KMS-11 (cell line): ENCODE results near the gene NEDD4L.

Experiments
- H2AFZ ChIP-seq: fragments of 200-600 bp; sonication (generic); 2 replicates; pipeline ENCODE4 v1.6.1; 2016; ENCODE audit warnings: antibody characterized with exemption, mixed run types, low read depth
- H3K27ac ChIP-seq: fragments of 200-600 bp; sonication (generic); 2 replicates; pipeline ENCODE4 v1.6.1; 2016; ENCODE audit warnings: mild to moderate bottlenecking, mixed run types
- H3K27me3 ChIP-seq: fragments of 200-600 bp; sonication (generic); 2 replicates; pipeline ENCODE4 v1.6.1; 2017; ENCODE audit warnings: mild to moderate bottlenecking, low read depth, mixed run types, moderate library complexity; ENCODE audit not compliant: insufficient read depth
- H3K36me3 ChIP-seq: fragments of 200-600 bp; sonication (generic); 2 replicates; pipeline ENCODE4 v1.6.1; 2017; ENCODE audit warnings: mild to moderate bottlenecking, mixed run types; ENCODE audit not compliant: insufficient read depth
- H3K4me1 ChIP-seq: fragments of 200-600 bp; sonication (generic); 2 replicates; pipeline ENCODE4 v1.6.1; 2016; ENCODE audit warnings: mild to moderate bottlenecking, low read depth, mixed run types; ENCODE audit not compliant: poor library complexity, severe bottlenecking
- H3K4me2 ChIP-seq: fragments of 200-600 bp; sonication (generic); 2 replicates; pipeline ENCODE4 v1.7.0; 2016; ENCODE audit warnings: mild to moderate bottlenecking, mixed run types
- H3K4me3 ChIP-seq: fragments of 200-600 bp; sonication (generic); IDR thresholded peaks from 2 replicates; pipeline ENCODE4 v1.6.1; 2017; ENCODE audit warnings: low read depth, low read length, mixed read lengths; ENCODE audit not compliant: insufficient read depth
- H3K79me2 ChIP-seq: fragments of 200-600 bp; sonication (generic); 2 replicates; pipeline ENCODE4 v1.6.1; 2016; ENCODE audit warnings: low read depth, mixed run types; ENCODE audit not compliant: insufficient read depth
- H3K9ac ChIP-seq: fragments of 200-600 bp; sonication (generic); 2 replicates; pipeline ENCODE4 v1.6.1; 2016; ENCODE audit warnings: mild to moderate bottlenecking, mixed run types
- H4K20me1 ChIP-seq: fragments of 200-600 bp; sonication (generic); 2 replicates; pipeline ENCODE4 v1.6.1; 2016; ENCODE audit warnings: mild to moderate bottlenecking, mixed run types; ENCODE audit not compliant: insufficient read depth
- CTCF ChIP-seq: fragments of 200-600 bp; sonication (generic); conservative IDR thresholded peaks from 2 replicates; pipeline ENCODE4 v1.6.1; 2017; ENCODE audit warnings: low read depth, mild to moderate bottlenecking, antibody characterized with exemption, low read length, moderate library complexity, mixed read lengths

NEDD4L gene

GRCh38 chr18:58034370-58034769, 9.7 kb upstream of the NEDD4L start:
- no peaks in the 10 kb centered on the region for H3K36me3 ChIP-seq
- no peaks in the 10 kb centered on the region for H3K79me2 ChIP-seq
- H3K27me3 ChIP-seq: no peaks in the 10 kb centered on the region
- no peak overlapping the region for H3K9ac ChIP-seq
- no peak overlapping the region for H2AFZ ChIP-seq
- H3K4me3 ChIP-seq: no peak overlapping the region
- H3K27ac ChIP-seq: no peak overlapping the region
- H3K4me1 ChIP-seq: no peaks in the 10 kb centered on the region
- no peak for TF ChIP-seq CTCF
- no peaks in the 10 kb centered on the region for H4K20me1 ChIP-seq
- H3K4me2 ChIP-seq: no peak overlapping the region

GRCh38 chr18:58037163-58037562, 6.9 kb upstream of the NEDD4L start:
- Histone ChIP-seq H3K36me3 (no peaks in the 10 kb centered on the region), H4K20me1 (no peaks in the 10 kb centered on the region), H3K4me2 (no peak overlapping the region), H3K4me3 (no peak overlapping the region), H3K27me3 (no peaks in the 10 kb centered on the region), H3K79me2 (no peaks in the 10 kb centered on the region), H2AFZ (no peak overlapping the region), H3K27ac (no peak overlapping the region), H3K9ac (no peak overlapping the region), H3K4me1 (no peaks in the 10 kb centered on the region)
- no peak for TF ChIP-seq CTCF

GRCh38 chr18:58038063-58038462, 6.0 kb upstream of the NEDD4L start:
- Histone ChIP-seq H3K9ac (no peak overlapping the region), H3K27me3 (no peaks in the 10 kb centered on the region), H3K4me1 (peaks cover 4% of the 10 kb centered on the region), H3K4me2 (no peak overlapping the region), H3K79me2 (no peaks in the 10 kb centered on the region), H3K4me3 (no peak overlapping the region), H3K36me3 (no peaks in the 10 kb centered on the region), H3K27ac (no peak overlapping the region), H4K20me1 (no peaks in the 10 kb centered on the region), H2AFZ (no peak overlapping the region)
- TF ChIP-seq CTCF: no peak

- no peak overlapping the region for H2AFZ ChIP-seq
- no peak overlapping the region for H3K27ac ChIP-seq
- peaks cover 13% of the 10 kb centered on the region for H3K4me1 ChIP-seq
- H4K20me1 ChIP-seq: no peaks in the 10 kb centered on the region
- no peak overlapping the region for H3K4me3 ChIP-seq
- peaks cover 16% of the 10 kb centered on the region; the same call in 1 of the 2 replicates for H3K79me2 ChIP-seq
- H3K4me2 ChIP-seq: no peak overlapping the region
- no peaks in the 10 kb centered on the region for H3K27me3 ChIP-seq
- H3K36me3 ChIP-seq: no peaks in the 10 kb centered on the region
- TF ChIP-seq CTCF: no peak
- no peak overlapping the region for H3K9ac ChIP-seq
Observed at GRCh38 chr18:58041633-58042032, 2.4 kb upstream of the NEDD4L start.
